ENCODE results near the gene ZNRF2. TPM values are rescaled to one million over a fixed set of nuclear protein-coding genes. Genes with fewer than 3 reads are reported as not detected.
A peak's percentile ranks its signal among the peaks of the same experiment; 100 is the strongest.

The ZNRF2 gene
- total RNA-seq, 4 donors from 2014 or later = 9.6 to 19.3 (median 17.4) TPM

DNA sequence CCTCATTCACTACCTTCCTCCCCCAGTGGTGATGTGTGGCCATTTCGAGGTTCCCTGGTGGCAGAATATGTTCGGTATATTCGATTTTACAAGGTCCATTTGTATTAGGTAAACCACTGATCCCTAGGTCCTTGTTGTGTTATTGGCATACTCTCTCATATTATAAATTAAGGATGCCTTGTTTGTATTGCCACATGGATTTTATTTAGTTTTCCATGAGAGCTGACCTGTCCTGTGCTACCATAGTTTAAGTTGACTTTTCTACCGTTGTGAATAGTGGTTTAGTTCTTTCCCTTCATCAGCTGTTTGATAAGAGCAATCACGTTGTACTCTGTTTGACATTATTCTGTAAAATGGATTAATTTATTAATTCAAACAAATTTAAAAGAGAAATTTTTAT, 29.4 kb downstream of the ZNRF2 start:
- intact Hi-C loops (cut with DNase I; ENCODE audit: low total_unique reads) (no loop called here), in situ Hi-C loops (cut with MboI; ENCODE audit: low sequenced_read_pairs in 4 of 4) (no loop called here)
- ATAC-seq (no peak), DNase-seq (no peak)
- H3K36me3 ChIP-seq = no peaks in the 10 kb centered on the region
- TF ChIP-seq POLR2A (IDR thresholded peaks at IDR 0.05) (no peak), CTCF (IDR thresholded peaks at IDR 0.05 in 4 of 5, conservative IDR thresholded peaks at IDR 0.05 in 1 of 5) (no peak)
- H3K4me1 ChIP-seq = peaks cover 37 to 48% of the 10 kb centered on the region in 2 donors
- H3K9me3 ChIP-seq = no peaks in the 10 kb centered on the region
- no peaks in the 10 kb centered on the region for H3K27me3 ChIP-seq
- H3K4me3 ChIP-seq = no peak overlapping the region
- H3K27ac ChIP-seq = no peak overlapping the region

DNA sequence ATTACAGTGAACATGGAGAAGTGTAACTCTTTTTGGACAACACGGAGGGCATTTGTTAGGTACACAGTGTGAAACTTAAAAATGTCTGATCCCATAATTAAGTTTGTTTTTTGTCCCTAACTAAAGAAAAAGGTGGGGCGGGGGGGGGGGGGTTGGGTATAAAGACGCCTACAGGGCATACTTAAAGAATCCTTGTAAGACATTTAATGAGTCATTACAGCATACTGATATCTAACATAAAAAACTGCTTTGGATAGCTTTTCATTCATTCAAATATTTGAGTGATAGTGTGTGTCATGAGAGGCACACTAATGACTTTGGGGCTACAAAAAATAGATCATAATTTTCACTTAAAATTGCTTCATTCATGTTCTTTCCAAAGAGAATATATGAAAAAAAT, 31.2 kb downstream of the ZNRF2 start:
- H3K4me3 ChIP-seq = no peak overlapping the region
- TF ChIP-seq CTCF (IDR thresholded peaks at IDR 0.05 in 4 of 5, conservative IDR thresholded peaks at IDR 0.05 in 1 of 5) = no peak
- TF ChIP-seq POLR2A (IDR thresholded peaks at IDR 0.05) = no peak
- in situ Hi-C loops (cut with MboI; ENCODE audit: low sequenced_read_pairs in 4 of 4) (no loop called here), intact Hi-C loops (cut with DNase I; ENCODE audit: low total_unique reads) (no loop called here)
- H3K27ac ChIP-seq = no peak overlapping the region
- H3K36me3 ChIP-seq = no peaks in the 10 kb centered on the region
- no peak for DNase-seq
- peaks cover 40 to 52% of the 10 kb centered on the region in 2 donors for H3K4me1 ChIP-seq
- no peaks in the 10 kb centered on the region for H3K27me3 ChIP-seq
- H3K9me3 ChIP-seq = no peaks in the 10 kb centered on the region
- no peak for ATAC-seq

- H3K4me1 ChIP-seq = peaks cover 44 to 56% of the 10 kb centered on the region in 2 donors
- H3K9me3 ChIP-seq = no peaks in the 10 kb centered on the region
- no peak for ATAC-seq
These were observed 36.0 kb downstream of the ZNRF2 start for GRCh38 chr7:30320392-30320791.

DNA sequence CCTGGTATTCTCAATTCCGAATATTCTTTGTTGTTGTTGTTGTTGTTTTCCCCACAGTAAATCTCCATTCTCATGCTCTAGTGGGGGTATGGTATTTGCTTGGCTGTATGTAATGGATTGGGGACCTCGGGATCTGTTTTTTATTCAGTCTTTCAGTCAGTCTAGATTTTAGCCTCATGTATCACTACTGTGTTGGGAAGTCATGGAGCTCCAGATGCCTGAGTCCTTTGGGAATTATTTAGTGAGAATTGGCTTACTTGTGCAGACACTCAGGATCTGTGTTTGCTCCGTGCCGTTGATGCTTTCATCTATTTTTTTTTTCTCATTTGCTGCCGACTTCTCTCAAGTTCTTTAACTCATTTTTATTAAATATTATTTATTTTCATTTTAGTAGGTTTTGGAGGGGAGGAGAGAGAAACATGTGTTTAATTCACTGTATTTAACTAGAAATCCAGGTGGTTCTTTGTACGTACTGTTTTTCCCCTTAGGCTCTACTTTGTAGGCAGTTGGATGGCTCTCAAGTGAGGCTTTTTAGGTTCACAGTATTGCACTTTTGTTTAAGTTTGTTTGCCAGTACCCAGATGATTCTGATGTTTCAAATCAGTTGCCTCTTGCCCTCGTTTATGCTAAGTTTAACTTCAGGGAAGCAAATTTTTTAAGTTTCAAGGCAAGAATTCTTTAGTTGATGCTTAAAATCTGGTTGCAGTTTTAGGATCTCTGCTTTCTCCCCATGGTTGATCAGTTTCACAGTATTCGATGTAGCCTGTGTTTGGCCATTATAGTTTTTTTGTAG, 36.9 kb downstream of the ZNRF2 start:
- Histone ChIP-seq H3K4me1 (peaks cover 44 to 56% of the 10 kb centered on the region in 2 donors), H3K36me3 (no peaks in the 10 kb centered on the region), H3K9me3 (no peaks in the 10 kb centered on the region), H3K4me3 (peak overlapping the region in 3 of 4 donors; percentile 1 to 31 (median 2)), H3K27me3 (no peaks in the 10 kb centered on the region), H3K27ac (peak overlapping the region in 3 of 4 donors; percentile 6 to 41 (median 40))
- TF ChIP-seq CTCF (IDR thresholded peaks at IDR 0.05 in 4 of 5, conservative IDR thresholded peaks at IDR 0.05 in 1 of 5) (no peak), POLR2A (IDR thresholded peaks at IDR 0.05) (no peak)
- DNase-seq = no peak
- intact Hi-C loops (cut with DNase I; ENCODE audit: low total_unique reads) = no loop called here
- no peak for ATAC-seq
- in situ Hi-C loops (cut with MboI; ENCODE audit: low sequenced_read_pairs in 4 of 4) = no loop called here

More at GRCh38 chr7:30320392-30320791, 36.0 kb downstream of the ZNRF2 start:
- H3K36me3 ChIP-seq = no peaks in the 10 kb centered on the region
- TF ChIP-seq CTCF (IDR thresholded peaks at IDR 0.05 in 4 of 5, conservative IDR thresholded peaks at IDR 0.05 in 1 of 5) (no peak), POLR2A (IDR thresholded peaks at IDR 0.05) (no peak)
- no peaks in the 10 kb centered on the region for H3K27me3 ChIP-seq
- H3K27ac ChIP-seq = no peak overlapping the region
- in situ Hi-C loops (cut with MboI; ENCODE audit: low sequenced_read_pairs in 4 of 4) (no loop called here), intact Hi-C loops (cut with DNase I; ENCODE audit: low total_unique reads) (no loop called here)
- no peak overlapping the region for H3K4me3 ChIP-seq
- no peak for DNase-seq

All from gastrocnemius medialis (tissue), 4 donors.